HG03520 (cell line): ENCODE measurements around the gene OTOGL.
"Not testable (repeated sequence)": the region's sequence is repeated elsewhere in the genome, so short reads cannot be mapped to it uniquely, and the experiment has no call there.

Experiments used
- ATAC-seq: cut with Tn5 transposase; IDR thresholded peaks from one replicate; pipeline ENCODE4 v1.9.1; 2021; ENCODE audit warnings: mild to moderate bottlenecking, moderate library complexity; ENCODE audit not compliant: unreplicated experiment

OTOGL gene

GRCh38 chr12:80129895-80130530 is 30.7 kb downstream of the OTOGL start:
- no peak for ATAC-seq

DNA sequence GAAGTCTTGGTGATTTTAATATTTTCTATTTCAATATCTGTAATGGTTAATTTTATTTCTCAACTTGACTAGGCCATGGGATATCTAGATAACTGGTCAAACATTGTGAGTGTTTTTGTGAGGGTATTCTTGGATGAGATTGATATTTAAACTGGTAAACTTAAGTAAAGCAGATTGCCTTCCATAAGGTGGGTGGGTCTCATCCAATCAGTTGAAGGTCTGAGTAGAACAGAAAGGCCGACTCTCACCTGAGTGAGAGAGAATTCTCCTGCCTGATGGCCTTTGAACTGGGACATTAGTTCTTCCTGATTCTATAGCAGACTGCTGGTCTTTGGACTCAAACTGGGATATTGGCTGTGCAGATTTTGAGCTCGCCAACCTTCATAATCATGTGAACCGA is 36.3 kb downstream of the OTOGL start:
- ATAC-seq, result no peak

GRCh38 chr12:80140005-80140404 is 40.7 kb downstream of the OTOGL start:
- ATAC-seq, result no peak

DNA sequence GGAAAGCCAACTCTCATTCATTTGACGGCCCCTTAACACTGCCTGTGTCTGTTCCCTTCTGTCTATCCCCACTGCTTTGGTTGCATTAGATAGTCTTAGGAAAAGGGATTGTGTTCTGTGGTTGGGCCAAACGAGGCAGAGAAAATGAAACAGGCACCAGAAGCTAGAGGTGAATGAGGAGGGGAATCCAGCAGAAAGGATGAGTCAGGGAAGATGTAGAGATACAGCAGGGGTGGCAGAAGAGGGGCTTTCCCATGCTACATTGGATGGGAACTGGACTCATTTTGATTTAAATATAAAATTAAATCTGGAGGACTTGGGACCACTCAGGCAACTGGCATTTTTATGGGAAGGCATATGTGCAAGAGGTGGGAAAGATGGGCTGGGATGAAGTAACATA is 43.3 kb downstream of the OTOGL start:
- no peak for ATAC-seq

DNA sequence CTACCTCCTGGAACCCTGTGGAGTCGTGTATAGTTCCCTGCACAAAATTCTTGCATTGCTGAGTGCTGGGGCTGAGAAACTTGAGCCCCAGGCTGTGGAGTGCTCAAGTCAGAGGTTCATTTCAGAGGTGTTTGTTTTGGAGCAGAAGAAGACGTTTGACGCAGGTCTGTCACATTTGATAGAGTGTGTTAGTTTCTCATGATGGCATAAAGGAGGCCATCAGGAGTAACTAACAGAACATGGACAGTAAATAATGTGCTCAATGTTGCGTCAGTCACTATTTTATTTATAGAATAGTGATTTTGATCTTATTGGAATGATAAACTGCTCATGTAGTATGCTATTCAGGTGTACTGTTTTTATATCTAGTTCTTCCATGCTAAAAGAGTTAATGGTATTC is 44.2 kb downstream of the OTOGL start:
- no peak for ATAC-seq

DNA sequence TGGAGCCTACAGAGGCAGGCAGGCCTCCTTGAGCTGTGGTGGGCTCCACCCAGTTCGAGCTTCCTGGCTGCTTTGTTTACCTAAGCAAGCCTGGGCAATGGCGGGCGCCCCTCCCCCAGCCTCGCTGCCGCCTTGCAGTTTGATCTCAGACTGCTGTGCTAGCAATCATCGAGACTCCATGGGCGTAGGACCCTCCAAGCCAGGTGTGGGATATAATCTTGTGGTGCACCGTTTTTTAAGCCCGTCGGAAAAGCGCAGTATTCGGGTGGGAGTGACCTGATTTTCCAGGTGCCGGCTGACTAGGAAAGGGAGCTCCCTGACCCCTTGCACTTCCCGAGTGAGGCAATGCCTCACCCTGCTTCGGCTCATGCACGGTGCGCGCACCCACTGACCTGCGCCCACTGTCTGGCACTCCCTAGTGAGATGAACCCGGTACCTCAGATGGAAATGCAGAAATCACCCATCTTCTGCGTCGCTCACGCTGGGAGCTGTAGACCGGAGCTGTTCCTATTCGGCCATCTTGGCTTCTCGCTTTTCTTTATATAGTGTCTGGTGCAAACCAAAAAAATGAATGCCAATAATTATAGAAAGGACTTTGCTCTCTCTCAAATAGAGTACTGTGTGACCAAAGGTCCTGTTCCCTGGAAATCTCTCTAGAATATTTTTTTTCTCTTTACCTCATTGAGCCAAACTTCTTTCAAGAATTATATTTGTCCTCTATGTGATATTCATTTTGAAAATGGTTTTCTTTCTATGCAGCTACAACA is 50.4 kb downstream of the OTOGL start:
- not testable (repeated sequence) for ATAC-seq

DNA sequence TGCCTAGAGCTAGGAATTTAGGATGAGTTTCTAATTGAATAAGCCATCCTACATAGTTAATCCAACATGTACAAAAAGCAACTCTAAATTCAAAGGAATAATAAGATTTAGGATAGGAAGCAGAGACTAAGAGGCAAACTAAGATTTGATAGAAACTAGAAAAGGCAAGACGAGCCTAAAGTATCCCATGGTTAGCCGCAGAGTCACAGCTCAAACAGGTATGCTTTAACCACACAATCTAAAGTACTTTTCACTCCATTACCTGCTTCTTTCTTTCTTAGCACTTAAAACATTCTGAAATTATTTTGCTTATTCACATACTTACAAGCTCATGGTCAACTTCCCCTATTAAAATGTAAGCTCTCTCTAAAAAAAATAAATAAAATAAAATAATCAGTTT is 51.8 kb downstream of the OTOGL start:
- ATAC-seq, result no peak

DNA sequence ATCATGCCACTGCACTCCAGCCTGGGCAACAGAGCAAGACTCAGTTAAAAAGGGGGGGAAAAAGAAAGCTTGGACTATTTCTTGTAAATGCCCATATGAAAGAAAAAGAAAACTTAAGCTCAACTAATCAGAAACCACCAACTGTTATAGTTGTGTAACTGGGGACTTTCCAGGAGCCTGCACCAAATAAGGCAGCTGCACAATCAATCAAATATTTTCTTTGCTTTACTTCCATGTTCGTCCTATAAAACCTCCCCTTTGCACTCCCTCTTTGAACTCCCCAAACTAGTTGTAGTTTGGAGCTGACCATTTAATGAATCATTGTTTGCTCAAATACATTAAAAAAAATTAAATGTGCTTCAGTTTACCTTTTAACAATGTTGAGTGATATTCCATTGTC is 54.9 kb downstream of the OTOGL start:
- peak; percentile 63 for ATAC-seq

DNA sequence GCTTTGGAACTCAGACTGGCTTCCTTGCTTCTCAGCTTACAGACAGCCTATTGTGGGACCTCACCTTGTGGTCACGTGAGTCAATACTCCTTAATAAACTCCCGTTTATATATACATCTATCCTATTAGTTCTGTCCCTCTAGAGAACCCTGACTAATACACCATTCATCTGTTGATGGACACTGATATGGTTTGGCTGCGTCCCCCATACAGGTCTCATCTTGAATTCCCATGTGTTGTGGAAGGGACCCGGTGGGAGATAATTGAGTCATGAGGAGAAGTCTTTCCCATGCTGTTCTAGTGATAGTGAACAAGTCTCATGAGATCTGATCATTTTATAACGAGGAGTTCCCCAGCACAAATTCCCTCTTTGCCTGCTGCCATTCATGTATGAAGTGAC is 57.0 kb downstream of the OTOGL start:
- no peak for ATAC-seq

- ATAC-seq, result no peak
These were observed 58.3 kb downstream of the OTOGL start for GRCh38 chr12:80157645-80158044.

- ATAC-seq, result no peak
These were observed 62.3 kb downstream of the OTOGL start for GRCh38 chr12:80161612-80162011.

DNA sequence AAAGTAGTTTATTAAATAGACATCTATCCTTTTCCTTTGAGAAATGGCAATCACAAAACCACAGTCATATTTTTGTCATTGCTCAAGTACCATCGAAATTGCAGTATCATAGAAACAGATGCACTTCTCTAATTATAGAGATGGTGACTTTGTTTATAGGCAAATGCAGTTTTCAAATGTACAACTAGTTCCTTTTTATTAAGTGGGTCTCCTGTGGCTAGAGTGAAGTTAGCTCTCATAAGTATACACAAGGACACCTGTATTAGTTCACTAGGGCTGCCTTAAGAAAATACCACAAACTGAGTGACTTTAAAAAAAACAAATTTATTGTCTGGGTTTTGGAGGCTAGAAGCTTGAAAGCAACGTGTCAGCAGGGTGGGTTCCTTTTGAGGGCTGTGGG is 62.8 kb downstream of the OTOGL start:
- peak; percentile 72 for ATAC-seq

DNA sequence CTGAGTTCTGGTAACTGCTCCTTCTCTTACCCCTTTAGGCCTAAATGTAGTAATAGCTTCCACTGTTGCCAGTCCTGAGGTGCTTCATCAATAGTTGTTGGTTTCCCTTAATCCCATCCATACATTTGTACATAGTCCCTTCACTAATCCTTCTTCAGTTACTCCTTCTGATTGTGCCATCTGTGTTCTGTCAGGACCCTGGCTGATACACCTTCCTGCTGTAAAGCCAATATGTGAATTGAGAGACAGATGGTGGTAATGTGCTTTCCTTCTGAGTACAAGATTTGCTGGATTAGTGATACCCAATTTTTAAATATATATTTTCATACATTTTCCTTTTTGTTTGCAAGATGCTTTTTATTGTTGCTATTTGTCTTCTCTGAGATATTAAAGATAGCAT is 66.4 kb downstream of the OTOGL start:
- ATAC-seq, result no peak

DNA sequence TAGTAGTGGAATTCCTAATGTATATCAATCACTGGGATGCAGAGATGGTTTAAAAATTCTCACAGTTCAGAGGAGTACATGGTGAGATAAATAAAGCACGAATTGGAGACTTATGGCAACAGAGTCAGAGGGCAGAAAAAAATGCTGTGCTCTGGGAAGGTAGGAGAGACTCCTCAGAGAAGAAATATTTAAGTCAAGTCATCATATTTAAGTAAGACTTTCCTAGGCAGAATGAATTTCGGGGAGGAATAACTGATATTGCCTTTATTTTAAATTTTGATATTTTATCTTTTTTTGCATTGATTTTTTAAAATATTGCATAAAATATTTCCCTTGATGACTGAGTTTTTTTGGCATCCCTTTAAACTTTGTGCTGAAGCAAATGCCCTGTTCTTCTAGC is 67.4 kb downstream of the OTOGL start:
- no peak for ATAC-seq

DNA sequence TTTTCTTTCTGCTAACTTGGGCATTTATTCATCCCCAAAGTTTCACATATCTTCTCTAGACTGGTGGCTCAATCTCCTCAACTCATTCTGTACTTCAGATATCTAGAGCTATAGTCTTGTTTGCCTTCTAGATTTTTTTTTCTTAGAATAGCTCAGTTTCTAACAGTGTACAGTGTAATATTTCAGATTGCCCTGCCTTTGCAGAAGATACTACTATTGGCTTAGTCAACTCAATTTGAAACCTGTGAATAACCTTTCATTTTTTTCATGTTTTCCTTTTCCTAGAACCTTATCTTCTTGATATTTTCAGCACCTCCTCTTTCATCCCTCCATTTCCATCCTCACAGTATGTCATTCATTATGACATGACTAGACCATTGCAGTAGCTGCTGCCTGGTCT is 69.6 kb downstream of the OTOGL start:
- no peak for ATAC-seq

DNA sequence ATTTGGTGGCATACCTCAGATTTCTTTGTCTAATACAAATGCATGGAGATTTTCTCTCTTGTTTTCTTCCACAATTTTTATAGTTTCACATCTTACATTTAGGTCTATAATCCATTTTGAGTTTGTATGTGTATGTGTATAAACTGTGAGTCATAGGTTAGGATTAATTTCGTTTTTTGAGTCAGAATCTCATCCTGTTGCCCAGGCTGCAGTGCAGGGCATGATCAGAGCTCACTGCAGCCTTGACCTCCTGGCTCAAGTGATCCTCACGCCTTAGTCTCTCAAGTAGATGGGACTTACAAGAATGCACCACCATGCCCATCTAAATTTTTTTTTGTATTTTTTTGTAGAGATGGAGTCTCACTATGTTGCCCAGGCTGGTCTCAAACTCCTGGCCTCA is 71.6 kb downstream of the OTOGL start:
- ATAC-seq, result no peak

GRCh38 chr12:80173083-80173864 is 73.9 kb downstream of the OTOGL start:
- no peak for ATAC-seq

DNA sequence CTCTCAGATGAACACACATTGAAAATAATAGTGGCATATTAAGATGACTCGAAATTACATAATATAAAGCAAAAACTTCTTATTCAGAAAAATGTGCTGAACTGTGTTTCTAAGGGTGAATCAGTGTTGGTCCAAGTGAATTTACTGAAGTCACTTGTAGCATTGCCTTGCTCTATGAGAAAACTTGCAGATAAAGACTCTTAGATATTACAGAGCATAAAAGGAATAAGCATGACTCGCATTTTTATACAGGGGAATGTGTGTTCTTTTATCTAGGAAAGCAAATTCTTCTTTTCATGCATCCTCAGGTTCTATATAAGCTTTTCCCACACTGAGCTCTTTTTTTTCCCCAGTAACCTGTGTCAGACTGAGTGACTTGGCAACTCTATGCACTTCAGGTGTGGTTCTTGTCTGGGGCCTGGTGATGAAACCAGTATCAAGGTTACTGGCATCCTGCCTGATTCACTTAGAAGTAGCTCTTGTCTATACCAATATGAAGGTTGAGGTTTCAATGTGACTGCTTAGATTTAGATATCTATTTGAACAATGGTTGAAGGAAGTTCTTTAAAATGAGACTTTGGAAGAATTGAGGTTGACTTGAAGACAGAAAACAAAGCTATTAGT is 76.1 kb downstream of the OTOGL start:
- ATAC-seq, result no peak

DNA sequence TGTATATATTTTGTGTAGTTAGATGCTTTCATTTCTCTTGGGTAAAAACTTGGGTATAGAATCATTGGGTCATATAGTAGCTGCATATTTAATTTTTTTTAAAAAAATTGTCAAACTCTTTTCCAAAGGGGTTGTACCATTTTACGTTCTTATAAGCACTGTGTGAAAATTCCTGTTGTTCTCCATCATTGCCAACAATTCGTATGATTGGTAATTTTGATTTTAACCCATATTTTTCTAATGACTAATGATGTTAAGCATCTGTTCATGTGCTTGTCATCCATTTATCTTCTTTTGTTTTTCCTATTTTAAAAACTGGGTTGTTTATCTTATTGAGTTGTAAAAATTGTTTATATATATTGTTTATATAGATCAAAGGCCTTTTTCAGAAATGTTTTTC is 77.4 kb downstream of the OTOGL start:
- ATAC-seq, result no peak

DNA sequence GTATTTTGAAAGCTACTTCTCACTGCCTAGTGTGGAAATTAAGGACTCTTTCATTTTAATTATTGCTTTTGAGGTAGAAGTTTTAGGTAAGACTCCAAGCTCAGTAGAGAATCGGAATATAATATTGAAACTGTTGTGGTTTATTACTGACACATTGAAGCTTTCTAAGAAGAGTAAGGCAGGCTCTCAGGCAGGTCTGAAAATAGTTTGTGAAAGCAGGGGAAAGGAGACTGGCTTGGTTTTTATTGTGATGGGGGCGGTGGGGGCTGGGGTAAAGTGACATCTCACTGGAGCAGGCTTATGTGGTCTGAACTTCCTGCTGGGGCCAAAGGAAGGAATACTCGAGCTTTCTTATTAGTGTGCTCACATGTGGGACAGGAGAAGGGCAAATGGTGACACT is 79.5 kb downstream of the OTOGL start:
- ATAC-seq, result peak; percentile 91

- ATAC-seq, result no peak
These were observed 84.6 kb downstream of the OTOGL start for GRCh38 chr12:80183939-80184338.

- ATAC-seq, result no peak
These were observed 85.6 kb downstream of the OTOGL start for GRCh38 chr12:80184926-80185325.
